ENCODE results near the gene PNMA8C. TPM values are rescaled to one million over a fixed set of nuclear protein-coding genes. Genes with fewer than 3 reads are reported as not detected.
"Not testable (repeated sequence)": the region's sequence is repeated elsewhere in the genome, so short reads cannot be mapped to it uniquely, and the experiment has no call there.

PNMA8C gene
- polyA plus RNA-seq, 2 donors: not detected

- peaks cover 3 to 21% of the 10 kb centered on the region in 2 donors for H3K36me3 ChIP-seq (ENCODE audit: control insufficient read depth in 2 of 2, insufficient read depth in 2 of 2, low read length in 1 of 2)
- no peaks in the 10 kb centered on the region for H3K9me3 ChIP-seq (ENCODE audit: control insufficient read depth in 2 of 2, insufficient read depth in 1 of 2, low read depth in 1 of 2, low read length in 1 of 2)
- peaks cover 2 to 11% of the 10 kb centered on the region in 2 donors for H3K4me1 ChIP-seq (ENCODE audit: control insufficient read depth in 2 of 2, insufficient read depth in 2 of 2, low read length in 1 of 2)
- 38 to 42% methylated on average over 2 of the region's 2 CpGs for WGBS, 2 donors
- H3K4me3 ChIP-seq (ENCODE audit: low read depth in 1 of 2, low read length in 2 of 2): no peak overlapping the region
- no peak overlapping the region for H3K27ac ChIP-seq (ENCODE audit: low read depth in 2 of 2, low read length in 1 of 2)
- H3K27me3 ChIP-seq (ENCODE audit: control insufficient read depth in 1 of 2, insufficient read depth in 2 of 2, low read length in 2 of 2): no peaks in the 10 kb centered on the region
These were observed 50.5 kb downstream of the PNMA8C start for GRCh38 chr19:46378268-46378667.

GRCh38 chr19:46376241-46377153 lies 52.2 kb downstream of the PNMA8C start:
- Histone ChIP-seq H3K27ac (ENCODE audit: low read depth in 2 of 2, low read length in 1 of 2) (no peak overlapping the region), H3K27me3 (ENCODE audit: control insufficient read depth in 1 of 2, insufficient read depth in 2 of 2, low read length in 2 of 2) (no peaks in the 10 kb centered on the region), H3K9me3 (ENCODE audit: control insufficient read depth in 2 of 2, insufficient read depth in 1 of 2, low read depth in 1 of 2, low read length in 1 of 2) (no peaks in the 10 kb centered on the region), H3K36me3 (ENCODE audit: control insufficient read depth in 2 of 2, insufficient read depth in 2 of 2, low read length in 1 of 2) (peaks cover 3 to 16% of the 10 kb centered on the region in 2 donors), H3K4me1 (ENCODE audit: control insufficient read depth in 2 of 2, insufficient read depth in 2 of 2, low read length in 1 of 2) (peaks cover 13 to 16% of the 10 kb centered on the region in 2 donors), H3K4me3 (ENCODE audit: low read depth in 1 of 2, low read length in 2 of 2) (no peak overlapping the region)
- 92 to 93% methylated on average over 20 of the region's 20 CpGs for WGBS, 2 donors

GRCh38 chr19:46375476-46376067 lies 53.2 kb downstream of the PNMA8C start:
- 92 to 95% methylated on average over 20 to 22 of the region's 22 CpGs for WGBS, 2 donors
- not testable (repeated sequence) for H3K27ac ChIP-seq (ENCODE audit: low read depth in 2 of 2, low read length in 1 of 2); H3K27me3 ChIP-seq (ENCODE audit: control insufficient read depth in 1 of 2, insufficient read depth in 2 of 2, low read length in 2 of 2); H3K9me3 ChIP-seq (ENCODE audit: control insufficient read depth in 2 of 2, insufficient read depth in 1 of 2, low read depth in 1 of 2, low read length in 1 of 2); H3K4me3 ChIP-seq (ENCODE audit: low read depth in 1 of 2, low read length in 2 of 2)
- H3K36me3 ChIP-seq (ENCODE audit: control insufficient read depth in 2 of 2, insufficient read depth in 2 of 2, low read length in 1 of 2): peaks cover 3 to 16% of the 10 kb centered on the region in 2 donors
- peaks cover 15 to 18% of the 10 kb centered on the region in 2 donors for H3K4me1 ChIP-seq (ENCODE audit: control insufficient read depth in 2 of 2, insufficient read depth in 2 of 2, low read length in 1 of 2)

Other genes with a start within 250 kb of the PNMA8C start
- 10 to 100 TPM; 58.7 to 66.5 TPM for gene IGFL1, start 199.2 kb downstream of the PNMA8C start, polyA plus RNA-seq
- gene HIF3A, start 131.9 kb downstream of the PNMA8C start, polyA plus RNA-seq: 10 to 100 TPM; 12.3 to 27.3 TPM
- gene PPP5C, start 81.8 kb downstream of the PNMA8C start, polyA plus RNA-seq: 10 to 100 TPM; 34.7 to 35.5 TPM
- gene CCDC8, start 15.4 kb downstream of the PNMA8C start, polyA plus RNA-seq: under 1 TPM; 0.28 to 0.31 TPM
- under 1 TPM; 0.02 to 0.10 TPM for gene PNMA8A, start 42.6 kb upstream of the PNMA8C start, polyA plus RNA-seq
- gene PNMA8B, start 66.9 kb upstream of the PNMA8C start, polyA plus RNA-seq: under 1 TPM; 0.14 TPM
- gene CALM3, start 172.4 kb upstream of the PNMA8C start, polyA plus RNA-seq: 10 to 100 TPM; 87.0 to 90.8 TPM
- under 1 TPM; 0.47 to 0.86 TPM for gene PTGIR, start 196.2 kb upstream of the PNMA8C start, polyA plus RNA-seq
- gene GNG8, start 207.3 kb upstream of the PNMA8C start, polyA plus RNA-seq: not detected
- gene DACT3, start 232.2 kb upstream of the PNMA8C start, polyA plus RNA-seq: 1 to 10 TPM; 1.1 to 3.2 TPM

All from esophagus (tissue), 2 donors.